Dedifferentiated amniotic fluid mesenchymal stem cell (primary cell): ENCODE results near the gene CBLIF.
"Not testable (repeated sequence)": the region's sequence is repeated elsewhere in the genome, so short reads cannot be mapped to it uniquely, and the experiment has no call there.

Source experiments
- DNase-seq: peaks from one replicate; pipeline ENCODE4 v3.0.0-alpha.2; 2016; ENCODE audit errors: extremely low spot score

The CBLIF gene

DNA sequence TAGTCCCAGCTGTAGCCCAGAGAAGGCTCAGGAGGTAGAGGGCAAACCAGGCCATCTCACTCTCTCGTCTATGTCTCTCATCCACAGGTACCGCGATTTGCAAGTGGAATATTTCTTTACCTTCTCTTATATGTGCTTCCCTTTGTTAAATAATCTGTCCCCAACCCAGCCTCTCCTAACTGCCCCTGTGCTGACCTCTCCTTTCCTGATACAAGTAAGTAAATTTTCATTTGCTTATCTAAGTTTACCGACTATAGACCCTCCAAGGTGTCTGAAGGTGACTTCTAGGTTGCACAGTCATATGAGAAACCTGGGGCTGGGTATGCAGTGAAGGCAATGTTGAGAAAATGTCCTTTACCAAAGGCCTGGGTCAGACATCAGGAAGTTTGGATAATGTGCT is at the start of gene CBLIF:
Gene CBLIF, minus strand, starts transcription at position 101 of the 400 bp plus-strand sequence. Its CDS starts 46 bp downstream, at position 55.
- no peak for DNase-seq

DNA sequence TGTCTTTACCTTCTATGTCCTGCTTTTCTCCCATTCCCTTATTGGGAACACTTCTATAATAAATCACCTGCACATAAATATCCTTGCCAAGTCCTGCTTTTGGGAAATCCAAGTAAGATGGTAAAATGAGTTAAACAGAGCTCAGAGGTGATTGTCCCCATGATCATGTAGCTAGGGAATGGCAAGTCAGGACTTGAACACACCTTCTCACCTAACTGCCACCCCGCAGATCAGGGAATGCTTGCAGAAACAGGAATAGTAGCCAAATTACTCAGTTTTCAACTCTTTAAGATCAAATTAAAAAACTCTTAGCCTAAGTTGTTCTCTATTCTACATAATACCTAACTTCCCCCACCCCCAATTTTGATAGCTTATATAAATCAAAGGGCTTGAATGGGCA is 49.3 kb upstream of the CBLIF start:
- no peak for DNase-seq

DNA sequence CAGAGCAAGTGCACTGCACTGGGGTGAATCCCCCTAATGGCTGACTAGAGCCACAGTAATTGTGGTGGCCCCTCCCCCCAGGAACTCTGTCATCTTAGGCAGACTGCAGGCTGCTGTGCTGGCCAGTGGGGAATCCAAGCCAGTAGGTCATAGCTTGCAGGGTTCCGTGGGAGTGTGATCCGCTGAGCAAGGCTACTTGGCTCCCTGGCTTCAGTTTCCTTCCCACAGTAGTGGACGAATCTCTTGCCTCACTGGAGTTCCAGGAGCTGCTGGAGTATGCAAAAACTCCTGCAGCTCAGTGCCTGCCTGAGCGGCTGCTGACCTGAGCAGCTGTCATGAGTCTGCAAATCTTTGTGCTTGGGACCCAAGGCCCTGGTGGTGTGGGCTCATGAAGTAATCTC is 46.5 kb upstream of the CBLIF start:
- no peak for DNase-seq

DNA sequence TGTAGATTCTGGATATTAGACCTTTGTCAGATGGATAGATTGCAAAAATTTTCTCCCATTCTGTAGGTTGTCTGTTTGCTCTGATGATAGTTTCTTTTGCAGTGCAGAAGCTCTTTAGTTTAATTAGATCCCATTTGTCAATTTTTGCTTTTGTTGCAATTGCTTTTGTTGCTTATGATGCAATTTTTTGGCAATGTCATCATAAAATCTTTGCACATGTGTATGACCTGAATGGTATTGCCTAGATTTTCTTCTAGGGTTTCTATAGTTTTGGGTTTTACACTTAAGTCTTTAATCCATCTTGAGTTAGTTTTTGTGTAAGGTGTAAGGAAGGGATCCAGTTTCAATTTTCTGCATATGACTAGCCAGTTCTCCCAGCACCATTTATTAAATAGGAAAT is 41.9 kb upstream of the CBLIF start:
- not testable (repeated sequence) for DNase-seq

- no peak for DNase-seq
These were observed 38.3 kb upstream of the CBLIF start for GRCh38 chr11:59883597-59883996.

DNA sequence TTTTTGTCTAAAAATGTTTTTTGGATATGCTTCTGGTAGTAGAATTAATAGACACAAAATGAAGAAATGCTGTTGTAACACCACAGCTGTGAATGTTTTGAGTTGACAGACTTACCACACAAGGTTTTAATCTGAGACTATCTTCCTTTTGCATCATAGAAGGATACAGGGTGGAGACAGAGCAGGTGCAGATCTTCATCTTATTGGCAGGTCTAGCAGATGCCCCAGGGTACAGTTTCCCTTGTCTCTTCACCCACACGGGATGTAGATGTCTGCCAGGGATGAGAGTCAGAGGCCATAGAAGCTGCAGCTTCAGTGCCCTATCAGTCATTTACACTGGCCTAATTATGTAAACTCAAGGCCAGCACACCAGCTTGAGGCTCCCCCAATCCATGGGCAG is 34.3 kb upstream of the CBLIF start:
- no peak for DNase-seq

DNA sequence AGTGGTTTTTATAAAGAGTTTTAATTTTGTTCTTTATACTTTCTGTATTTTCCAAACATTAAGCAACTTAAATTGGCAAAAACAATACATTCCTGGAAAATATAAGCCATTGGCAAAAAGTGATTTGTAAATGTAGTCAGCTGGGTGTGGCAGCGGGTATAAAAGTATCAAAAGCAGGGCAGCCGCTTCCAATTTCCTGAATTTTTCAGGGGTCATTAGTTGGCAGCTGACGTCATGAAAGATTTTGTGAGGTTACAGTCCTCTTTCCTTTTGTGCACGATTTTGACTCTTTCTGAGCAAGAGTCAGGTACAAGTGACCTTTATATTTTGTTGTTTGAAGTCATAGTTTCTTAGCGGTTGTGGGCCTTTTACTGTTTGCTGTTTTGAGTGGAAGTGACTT is 33.3 kb upstream of the CBLIF start, which contains the start of gene OOSP3:
Gene OOSP3, plus strand, starts transcription at position 208 of the 400 bp plus-strand sequence. Its CDS starts 27 bp downstream, at position 235.
- DNase-seq: no peak

GRCh38 chr11:59877784-59878183 is 32.5 kb upstream of the CBLIF start:
- DNase-seq: no peak

- no peak for DNase-seq
These were observed 32.0 kb upstream of the CBLIF start for GRCh38 chr11:59877325-59877724.

GRCh38 chr11:59875856-59876519 is 30.7 kb upstream of the CBLIF start:
- no peak for DNase-seq

DNA sequence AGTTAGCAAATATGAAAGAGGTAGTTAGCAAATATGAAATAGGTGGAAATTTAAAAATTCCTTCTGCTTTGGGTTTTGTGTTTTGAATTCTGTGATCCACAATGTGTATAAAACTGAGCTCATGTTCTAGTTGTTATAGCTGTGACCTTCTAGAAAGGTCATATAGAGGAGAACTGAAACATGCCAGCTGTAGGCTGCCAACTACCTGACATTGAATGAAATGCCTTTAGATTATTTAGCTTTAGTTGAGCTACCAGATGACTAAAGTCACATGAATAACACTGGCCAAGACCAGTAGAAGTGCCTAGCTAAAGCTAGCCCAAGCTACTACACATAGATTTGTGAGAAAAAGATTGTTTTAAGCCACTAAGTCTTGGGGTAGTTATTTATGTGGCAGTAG is 26.8 kb upstream of the CBLIF start:
- no peak for DNase-seq

GRCh38 chr11:59867946-59868345 is 22.6 kb upstream of the CBLIF start:
- no peak for DNase-seq

- no peak for DNase-seq
These were observed 21.5 kb upstream of the CBLIF start for GRCh38 chr11:59866836-59867235.

GRCh38 chr11:59866397-59866796 is 21.1 kb upstream of the CBLIF start, which contains the start of gene TCN1:
Gene TCN1, minus strand, starts transcription at chr11:59866487. Its CDS starts 17 bp downstream, at chr11:59866470.
- DNase-seq: no peak

DNA sequence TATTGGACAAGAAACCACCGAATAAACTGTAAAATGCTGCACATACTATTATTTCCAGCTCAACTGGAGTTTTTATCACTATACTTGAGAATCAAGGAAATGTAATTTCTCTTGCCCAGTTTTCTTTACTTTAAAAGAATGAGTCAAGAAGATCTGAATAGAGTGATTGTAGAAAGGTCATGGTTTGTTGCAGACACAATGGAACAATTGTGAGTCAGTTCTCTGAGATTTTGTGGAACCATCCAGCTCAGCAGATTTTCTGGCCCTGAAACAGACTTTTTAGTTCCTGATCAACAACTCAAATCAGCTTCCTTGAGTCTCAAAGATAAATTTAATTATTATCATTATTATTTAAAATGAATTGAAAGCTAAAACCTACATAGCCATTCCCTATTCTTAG is 19.7 kb upstream of the CBLIF start:
- no peak for DNase-seq

DNA sequence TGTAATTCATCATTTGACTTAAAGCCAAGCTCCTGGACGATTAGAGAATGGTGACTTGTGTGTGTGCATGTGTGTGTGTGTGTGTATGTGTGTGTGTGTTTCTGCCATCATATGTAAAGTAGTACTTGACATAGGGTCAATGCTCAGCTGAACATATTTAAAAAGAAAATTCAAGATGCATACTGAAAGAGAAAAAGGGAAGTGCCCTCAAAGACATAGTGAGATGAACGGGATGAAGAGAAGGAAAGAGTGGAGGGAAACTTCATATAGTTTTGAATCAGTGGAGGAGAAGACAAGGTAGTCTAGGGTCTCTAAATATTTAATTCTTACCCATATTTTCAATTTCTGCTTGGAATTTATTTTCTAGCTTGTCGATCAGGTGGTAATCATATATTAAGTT is 17.0 kb upstream of the CBLIF start:
- DNase-seq: no peak

DNA sequence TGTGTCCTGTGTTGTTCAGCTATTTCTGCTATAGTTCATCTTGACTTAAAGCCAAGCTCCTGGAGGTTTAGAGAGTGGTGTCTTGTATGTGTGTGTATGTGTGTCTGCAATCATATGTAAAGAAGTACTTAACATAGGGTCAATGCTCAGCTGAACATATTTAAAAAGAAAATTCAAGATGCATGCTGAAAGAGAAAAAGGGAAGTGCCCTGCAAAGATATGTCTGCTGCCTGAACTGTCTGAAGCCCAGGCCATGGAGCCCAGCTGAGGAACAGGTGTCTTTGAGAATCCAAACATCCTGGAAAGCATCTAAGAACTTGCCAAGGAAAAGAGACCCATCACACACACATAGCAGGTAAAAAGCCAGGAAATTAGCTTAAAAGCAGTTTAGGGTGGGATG is 14.4 kb upstream of the CBLIF start:
- DNase-seq: no peak

DNA sequence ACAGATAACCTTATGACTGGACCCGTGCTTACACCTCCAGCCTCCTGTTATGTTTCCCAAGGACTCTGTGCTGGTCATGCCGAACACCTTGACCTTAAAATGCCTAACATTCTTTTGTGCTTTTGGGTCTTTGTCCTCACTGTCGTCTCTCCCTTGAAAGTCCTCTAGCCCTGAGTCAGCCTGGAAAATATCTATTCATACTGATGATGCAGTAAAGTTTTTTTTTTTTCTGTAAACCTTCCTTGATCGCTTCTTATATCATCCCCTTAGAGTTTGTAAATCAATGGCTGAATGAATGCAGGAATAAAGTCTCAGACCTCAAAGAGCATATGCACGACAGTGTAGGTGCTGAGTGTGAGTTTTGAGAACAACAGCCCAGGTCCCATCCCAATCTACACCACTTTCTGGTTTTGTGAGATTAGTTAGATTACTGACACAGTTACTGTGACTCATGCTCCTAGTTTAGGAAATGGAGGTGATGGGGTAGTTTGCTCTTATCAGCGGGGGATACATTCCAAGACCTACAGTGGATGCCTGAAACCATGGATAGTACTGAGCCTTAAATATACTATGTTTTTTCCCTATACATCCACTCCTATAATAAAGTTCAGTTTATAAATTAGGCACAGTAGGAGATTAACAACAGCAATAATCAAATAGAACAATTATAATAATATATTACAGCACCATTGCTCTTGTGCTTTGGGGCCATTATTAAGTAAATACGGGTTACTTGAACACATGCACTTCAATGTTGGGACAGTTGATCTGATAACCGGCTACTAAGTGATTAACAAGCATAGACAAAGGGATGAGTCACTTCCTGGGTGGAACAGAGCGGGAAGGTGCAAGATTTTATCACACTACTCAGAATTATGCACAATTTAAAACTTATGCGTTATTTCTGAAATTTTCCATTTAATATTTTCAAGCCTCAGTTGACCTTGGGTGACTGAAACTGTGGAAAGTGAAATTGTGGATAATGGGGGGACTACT is 12.4 kb upstream of the CBLIF start:
- no peak for DNase-seq

GRCh38 chr11:59854871-59855270 is 9.6 kb upstream of the CBLIF start:
- no peak for DNase-seq

DNA sequence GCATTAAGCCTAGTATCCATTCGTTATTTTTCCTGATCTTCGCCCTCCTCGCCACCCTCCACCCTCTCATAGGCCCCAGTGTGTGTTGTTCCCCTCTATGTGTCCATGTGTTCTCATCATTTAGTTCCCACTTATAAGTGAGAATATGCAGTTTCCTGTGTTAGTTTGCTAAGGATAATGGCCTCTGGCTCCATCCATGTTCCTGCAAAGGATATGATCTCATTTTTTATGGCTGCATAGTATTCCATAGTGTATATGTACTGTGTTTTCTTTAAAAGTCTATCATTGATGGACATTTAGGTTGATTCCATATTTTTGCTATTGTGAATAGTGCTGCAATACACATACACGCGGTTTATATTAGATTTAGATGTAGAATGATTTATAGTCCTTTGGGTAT is 6.1 kb upstream of the CBLIF start:
- not testable (repeated sequence) for DNase-seq

DNA sequence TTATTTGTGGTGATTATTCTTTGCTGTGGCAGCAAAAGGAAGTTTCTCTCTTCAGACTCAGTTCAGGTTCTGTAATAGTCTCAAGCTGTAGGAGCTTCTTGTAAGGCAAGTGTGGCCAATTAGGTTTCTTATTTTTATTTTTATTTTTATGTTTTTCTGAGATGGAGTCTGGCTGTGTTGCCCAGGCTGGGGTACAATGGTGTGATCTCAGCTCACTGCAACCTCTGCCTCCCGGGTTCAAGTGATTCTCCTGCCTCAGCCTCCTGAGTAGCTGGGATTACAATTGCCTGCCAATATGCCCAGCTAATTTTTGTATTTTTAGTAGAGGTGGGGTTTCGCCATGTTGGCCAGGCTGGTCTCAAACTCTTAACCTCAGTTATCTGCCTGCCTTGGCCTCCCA is 4.3 kb upstream of the CBLIF start:
- not testable (repeated sequence) for DNase-seq

GRCh38 chr11:59849129-59849528 is 3.8 kb upstream of the CBLIF start:
- no peak for DNase-seq

DNA sequence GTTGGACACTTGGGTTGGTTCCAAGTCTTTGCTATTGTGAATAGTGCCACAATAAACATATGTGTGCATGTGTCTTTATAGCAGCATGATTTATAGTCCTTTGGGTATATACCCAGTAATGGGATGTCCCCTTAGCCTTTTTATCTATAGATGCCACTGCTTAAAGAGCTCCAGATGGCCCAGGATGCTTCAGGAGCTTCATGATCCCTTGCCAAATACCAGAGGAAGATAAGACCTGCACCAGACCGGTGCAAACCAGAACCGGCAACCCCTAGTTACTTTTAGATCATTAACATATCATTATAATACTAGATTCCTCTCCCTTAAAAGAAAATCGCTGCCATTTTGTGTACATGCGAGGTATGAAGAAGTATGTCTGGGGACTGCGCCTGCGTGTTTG is 3.1 kb upstream of the CBLIF start:
- not testable (repeated sequence) for DNase-seq
